ENCODE data around the gene STX4.

GRCh38 chr16:30995927-30996323 lies 37.4 kb upstream of the STX4 start:
- TF ChIP-seq POLR2AphosphoS5 (IDR thresholded peaks at IDR 0.05; ENCODE audit: low read depth, low read length), result no peak
- TF ChIP-seq TAF1 (IDR thresholded peaks at IDR 0.05; ENCODE audit: borderline replicate concordance, low read depth, low read length), result no peak
